ENCODE results near the gene HYCC1.
"Not testable (repeated sequence)": the region's sequence is repeated elsewhere in the genome, so short reads cannot be mapped to it uniquely, and the experiment has no call there.

DNA sequence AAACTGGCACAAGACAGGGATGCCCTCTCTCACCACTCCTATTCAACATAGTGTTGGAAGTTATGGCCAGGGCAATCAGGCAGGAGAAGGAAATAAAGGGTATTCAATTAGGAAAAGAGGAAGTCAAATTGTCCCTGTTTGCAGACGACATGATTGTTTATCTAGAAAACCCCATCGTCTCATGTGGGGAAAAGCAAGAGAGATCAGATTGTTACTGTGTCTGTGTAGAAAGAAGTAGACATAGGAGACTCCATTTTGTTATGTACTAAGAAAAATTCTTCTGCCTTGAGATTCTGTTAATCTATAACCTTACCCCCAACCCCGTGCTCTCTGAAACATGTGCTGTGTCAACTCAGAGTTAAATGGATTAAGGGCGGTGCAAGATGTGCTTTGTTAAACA, 25.7 kb upstream of the HYCC1 start:
- TF ChIP-seq, protein P1, sequence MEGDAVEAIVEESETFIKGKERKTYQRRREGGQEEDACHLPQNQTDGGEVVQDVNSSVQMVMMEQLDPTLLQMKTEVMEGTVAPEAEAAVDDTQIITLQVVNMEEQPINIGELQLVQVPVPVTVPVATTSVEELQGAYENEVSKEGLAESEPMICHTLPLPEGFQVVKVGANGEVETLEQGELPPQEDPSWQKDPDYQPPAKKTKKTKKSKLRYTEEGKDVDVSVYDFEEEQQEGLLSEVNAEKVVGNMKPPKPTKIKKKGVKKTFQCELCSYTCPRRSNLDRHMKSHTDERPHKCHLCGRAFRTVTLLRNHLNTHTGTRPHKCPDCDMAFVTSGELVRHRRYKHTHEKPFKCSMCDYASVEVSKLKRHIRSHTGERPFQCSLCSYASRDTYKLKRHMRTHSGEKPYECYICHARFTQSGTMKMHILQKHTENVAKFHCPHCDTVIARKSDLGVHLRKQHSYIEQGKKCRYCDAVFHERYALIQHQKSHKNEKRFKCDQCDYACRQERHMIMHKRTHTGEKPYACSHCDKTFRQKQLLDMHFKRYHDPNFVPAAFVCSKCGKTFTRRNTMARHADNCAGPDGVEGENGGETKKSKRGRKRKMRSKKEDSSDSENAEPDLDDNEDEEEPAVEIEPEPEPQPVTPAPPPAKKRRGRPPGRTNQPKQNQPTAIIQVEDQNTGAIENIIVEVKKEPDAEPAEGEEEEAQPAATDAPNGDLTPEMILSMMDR (IDR thresholded peaks at IDR 0.05): not testable (repeated sequence)
- TF ChIP-seq IRF2 (CRISPR knock-in tag; IDR thresholded peaks at IDR 0.05; ENCODE audit: borderline replicate concordance, low read depth); FOXK1 (CRISPR knock-in tag; IDR thresholded peaks at IDR 0.05): not testable (repeated sequence)

Measured in WTC11 (cell line).